Small intestine (tissue), 7 donors: ENCODE measurements around the gene AOPEP. TPM values are rescaled to one million over a fixed set of nuclear protein-coding genes. Genes with fewer than 3 reads are reported as not detected.

ENCODE experiments used
- DNase-seq, 2 donors: peaks; one replicate each; pipeline versions ENCODE4 v3.0.0 to v3.0.0-alpha.2; 2013
- FAIRE-seq: peaks from 2 replicates; lab custom pipeline; 2012; peaks lifted over from hg19 to GRCh38; lab: Jason Lieb, UNC
- H3K27ac ChIP-seq, 3 donors: one replicate each; pipeline ENCODE4 v1.5.1; 2013; ENCODE audit warnings: low read length in 2 of 3, mild to moderate bottlenecking in 2 of 3, control low read depth in 1 of 3, inconsistent platforms in 1 of 3, low read depth in 1 of 3, moderate library complexity in 1 of 3
- H3K27me3 ChIP-seq, 3 donors: one replicate each; pipeline ENCODE4 v1.6.1; 2013; ENCODE audit warnings: low read length in 3 of 3, inconsistent platforms in 1 of 3; ENCODE audit not compliant: control insufficient read depth in 3 of 3, insufficient read depth in 3 of 3
- H3K36me3 ChIP-seq, 3 donors: one replicate each; pipeline ENCODE4 v1.6.1; 2013; ENCODE audit warnings: low read length in 3 of 3, inconsistent platforms in 1 of 3, low read depth in 1 of 3, mild to moderate bottlenecking in 1 of 3, moderate library complexity in 1 of 3; ENCODE audit not compliant: control insufficient read depth in 3 of 3, insufficient read depth in 2 of 3
- H3K4me1 ChIP-seq, 3 donors: one replicate each; pipeline ENCODE4 v1.6.1; 2013; ENCODE audit warnings: low read length in 2 of 3, inconsistent platforms in 1 of 3, low read depth in 1 of 3, mild to moderate bottlenecking in 1 of 3, moderate library complexity in 1 of 3; ENCODE audit not compliant: control insufficient read depth in 3 of 3, insufficient read depth in 2 of 3
- H3K4me3 ChIP-seq, 3 donors: one replicate each; pipeline ENCODE4 v1.5.1; 2013; ENCODE audit warnings: low read length in 3 of 3, control low read depth in 1 of 3, inconsistent platforms in 1 of 3, low read depth in 1 of 3, mild to moderate bottlenecking in 1 of 3, moderate library complexity in 1 of 3
- H3K9me3 ChIP-seq, 2 donors: one replicate each; pipeline ENCODE4 v1.6.1; 2013; ENCODE audit warnings: low read depth in 1 of 2, low read length in 1 of 2; ENCODE audit not compliant: control insufficient read depth in 2 of 2, insufficient read depth in 1 of 2
- WGBS, 3 donors: extraction: QIAGEN DNeasy Blood & Tissue Kit; methylation state at CpG; one replicate each; pipeline ENCODE4 v1.1.7; 2013; 5-methylcytosine and 5-hydroxymethylcytosine counted together
- polyA plus RNA-seq, 4 donors: library from polyadenylated mRNA; stranded (reverse) in 3 of 4; unstranded in 1 of 4; fragments of 200-250 nt in 3 of 4; fragments of 120-200 nt in 1 of 4; gene quantifications; one replicate each; pipeline versions ENCODE4 v1.2.1 to v1.2.3, GENCODE V29; 2013
- donor health status: healthy with polysubstance abuse.
- donor health status: control.
- donor health status: control.
- donor health status: Bipolar disorder and iron deficiency.
- donor health status: healthy.

The AOPEP gene
- polyA plus RNA-seq, 4 donors: 26.3 to 34.7 (median 28.4) TPM

DNA sequence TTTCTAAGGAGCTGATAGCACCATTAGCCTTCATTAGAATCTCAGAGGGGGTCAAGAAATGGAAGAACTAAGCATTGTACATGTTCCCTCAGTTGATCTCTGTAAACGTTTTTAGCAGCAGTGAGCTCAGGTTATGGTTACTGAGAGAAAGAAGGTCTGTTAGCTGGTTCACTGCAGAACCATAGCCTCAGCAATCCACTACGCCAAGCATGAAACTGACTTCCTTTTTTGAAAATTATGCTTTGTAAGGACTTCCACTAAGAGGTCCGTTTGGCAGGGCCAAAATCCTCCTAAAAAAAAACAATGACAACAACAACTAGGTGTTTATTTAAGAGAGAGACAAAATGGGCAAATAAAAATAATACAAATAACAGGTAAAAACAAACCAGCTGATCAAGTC lies 273.3 kb downstream of the AOPEP start:
- no peak for FAIRE-seq
- no peaks in the 10 kb centered on the region for H3K9me3 ChIP-seq
- no peaks in the 10 kb centered on the region for H3K36me3 ChIP-seq
- no peak overlapping the region for H3K4me3 ChIP-seq
- H3K27ac ChIP-seq: no peak overlapping the region
- peaks cover 0 to 8% (median 4%) of the 10 kb centered on the region in 3 donors for H3K4me1 ChIP-seq
- H3K27me3 ChIP-seq: no peaks in the 10 kb centered on the region
- WGBS, 3 donors: 49 to 67% (median 61%) methylated on average over 3 of the region's 3 CpGs
- no peak for DNase-seq

DNA sequence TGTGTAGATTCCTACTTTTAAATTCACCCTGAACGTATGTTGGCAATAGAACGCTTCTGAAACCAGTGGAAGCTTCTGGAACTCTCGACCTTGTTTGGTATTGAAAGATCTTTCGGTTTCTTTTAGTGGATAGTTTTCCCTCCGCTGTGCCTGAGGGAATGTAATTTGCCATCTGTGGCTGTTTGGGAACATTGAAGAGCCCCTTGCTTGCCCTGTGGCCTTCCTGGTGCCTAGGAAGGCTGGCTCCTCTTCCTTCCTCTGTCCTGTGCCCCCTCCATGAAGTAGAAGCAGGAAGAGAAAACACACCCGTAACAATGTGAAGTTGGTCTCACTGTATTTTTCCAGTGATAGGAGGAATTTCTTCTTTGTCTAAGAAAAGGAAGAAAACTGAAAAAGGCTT lies 274.3 kb downstream of the AOPEP start:
- no peak for FAIRE-seq

DNA sequence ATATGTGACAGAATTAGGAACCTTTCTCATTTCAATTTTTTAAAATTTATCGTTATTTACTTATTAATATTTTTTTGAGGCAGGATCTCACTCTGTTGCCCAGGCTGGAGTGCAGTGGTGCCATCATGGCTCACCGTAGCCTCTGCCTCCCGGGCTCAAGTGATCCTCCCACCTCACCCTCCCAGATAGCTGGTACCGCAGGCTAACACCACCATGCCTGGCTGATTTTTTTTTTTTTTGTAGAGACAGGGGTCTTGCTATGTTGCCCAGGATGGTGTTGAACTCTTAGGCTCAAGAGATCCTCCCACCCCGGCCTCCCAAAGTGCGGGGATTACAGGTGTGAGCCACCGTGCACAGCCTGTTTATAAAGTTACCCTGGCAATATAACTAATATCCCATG lies 275.2 kb downstream of the AOPEP start:
- Histone ChIP-seq H3K4me1 (peaks cover 0 to 8% (median 4%) of the 10 kb centered on the region in 3 donors), H3K36me3 (peaks cover 0 to under 1% (median 0%) of the 10 kb centered on the region in 3 donors), H3K27me3 (no peaks in the 10 kb centered on the region), H3K9me3 (no peaks in the 10 kb centered on the region), H3K4me3 (no peak overlapping the region), H3K27ac (peak overlapping the region in 1 of 3 donors; percentile 49)
- FAIRE-seq (no peak), DNase-seq (no peak)
- WGBS, 3 donors: 93 to 96% (median 94%) methylated on average over 7 of the region's 7 CpGs

More for the DNA sequence above, 274.3 kb downstream of the AOPEP start:
- Histone ChIP-seq H3K4me1 (peaks cover 0 to 5% (median 4%) of the 10 kb centered on the region in 3 donors), H3K36me3 (no peaks in the 10 kb centered on the region), H3K27me3 (no peaks in the 10 kb centered on the region), H3K9me3 (no peaks in the 10 kb centered on the region), H3K27ac (peak overlapping the region in 2 of 3 donors; percentile 59 to 91), H3K4me3 (no peak overlapping the region)
- no peak for DNase-seq
- 68 to 95% (median 75%) methylated on average over 6 of the region's 6 CpGs for whole genome bisulfite sequencing, 3 donors

DNA sequence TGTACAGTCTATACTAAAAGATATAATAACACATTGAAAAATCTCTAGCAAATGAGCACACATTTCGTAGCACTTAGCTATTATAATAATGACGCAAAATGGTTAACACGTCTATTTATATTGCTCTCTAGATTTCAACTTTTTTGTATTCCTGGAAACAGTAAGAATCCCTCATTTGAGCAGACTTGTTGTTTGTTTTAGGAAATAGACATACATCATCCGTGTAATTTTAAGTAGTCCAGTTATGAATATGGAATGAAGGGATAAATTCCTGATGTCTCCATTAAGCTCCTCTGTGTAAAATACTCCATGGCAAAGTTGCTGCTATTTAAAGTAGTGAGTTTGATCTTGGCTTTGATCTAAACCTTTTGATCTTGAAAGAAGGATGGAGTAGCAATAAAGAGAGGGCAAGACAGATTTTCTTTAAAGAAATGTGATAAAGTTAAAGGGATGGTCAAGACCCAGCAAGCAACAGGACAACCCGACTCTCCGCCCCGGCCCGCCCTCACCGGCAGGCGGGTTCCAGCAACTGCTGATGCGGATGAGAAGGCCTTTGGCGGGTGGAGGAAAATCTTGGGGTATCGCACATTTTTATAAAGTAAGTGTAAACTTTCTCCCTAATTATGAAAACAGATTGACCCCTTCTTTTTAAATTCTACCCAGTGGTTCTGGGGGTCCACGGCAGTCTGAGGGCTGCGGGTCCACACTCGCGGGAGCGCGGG lies 277.4 kb downstream of the AOPEP start:
- FAIRE-seq (no peak), DNase-seq (peak in 1 of 2 donors; percentile 56)
- no peaks in the 10 kb centered on the region for H3K9me3 ChIP-seq
- H3K27me3 ChIP-seq: no peaks in the 10 kb centered on the region
- H3K4me1 ChIP-seq: peaks cover 0 to 18% (median 4%) of the 10 kb centered on the region in 3 donors
- 8 to 11% (median 8%) methylated on average over 14 to 19 of the region's 19 CpGs for WGBS, 3 donors
- H3K27ac ChIP-seq: peak overlapping the region; percentile 97 to 99 (median 97)
- peaks cover 0 to 10% (median 0%) of the 10 kb centered on the region in 3 donors for H3K36me3 ChIP-seq
- H3K4me3 ChIP-seq: peak overlapping the region; percentile 89 to 98 (median 93)

DNA sequence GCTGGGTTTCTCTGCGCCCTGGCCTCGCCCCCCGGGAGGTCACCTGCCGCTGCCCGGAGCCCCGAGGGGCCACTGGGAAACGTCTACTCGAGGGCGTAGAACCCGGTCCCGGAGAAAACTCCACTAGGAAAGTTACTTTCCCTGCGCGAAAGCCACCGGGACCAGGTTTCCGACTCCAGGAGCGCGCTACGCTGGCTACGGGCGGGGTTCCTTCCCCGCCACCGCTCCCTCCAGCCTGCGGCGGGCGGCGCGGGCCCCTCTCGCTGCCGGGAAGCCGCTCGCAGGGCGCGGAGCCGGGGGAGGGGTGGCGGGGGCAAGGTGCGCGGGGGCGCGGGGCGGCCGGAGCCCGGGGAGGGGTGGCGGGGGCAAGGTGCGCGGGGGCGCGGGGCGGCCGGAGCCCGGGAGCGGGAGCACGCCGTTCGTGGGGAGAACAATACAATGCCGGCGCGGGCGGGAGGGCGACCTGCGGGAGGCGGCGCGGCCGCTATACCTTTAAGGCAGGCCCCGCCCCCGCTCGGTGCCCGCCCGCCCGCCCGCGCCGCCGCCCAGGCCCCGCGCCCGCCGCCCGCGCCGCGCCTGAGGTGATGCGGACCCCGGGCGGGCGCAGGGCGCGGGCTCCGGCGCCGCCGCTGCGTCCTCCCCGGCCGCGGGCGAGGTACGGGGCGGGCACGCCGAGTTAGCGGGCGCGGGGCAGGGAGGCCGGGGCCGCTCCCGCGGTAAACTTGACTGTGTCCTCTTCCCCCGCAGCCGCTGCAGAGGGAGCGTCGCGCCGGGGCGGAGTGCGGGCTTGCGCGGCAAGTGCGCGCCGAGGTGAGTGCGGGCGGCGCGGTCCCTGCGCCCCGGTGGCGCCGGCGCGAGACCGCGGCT lies 278.1 kb downstream of the AOPEP start:
- no peaks in the 10 kb centered on the region for H3K9me3 ChIP-seq
- FAIRE-seq (no peak), DNase-seq (peak; percentile 66 to 80)
- 0 to 1% (median 1%) methylated on average over 41 to 133 of the region's 133 CpGs for WGBS, 3 donors
- peak overlapping the region; percentile 97 to 99 (median 98) for H3K27ac ChIP-seq
- peaks cover 0 to 10% (median 0%) of the 10 kb centered on the region in 3 donors for H3K36me3 ChIP-seq
- no peaks in the 10 kb centered on the region for H3K27me3 ChIP-seq
- peak overlapping the region; percentile 89 to 98 (median 93) for H3K4me3 ChIP-seq
- H3K4me1 ChIP-seq: peaks cover 0 to 18% (median 4%) of the 10 kb centered on the region in 3 donors

DNA sequence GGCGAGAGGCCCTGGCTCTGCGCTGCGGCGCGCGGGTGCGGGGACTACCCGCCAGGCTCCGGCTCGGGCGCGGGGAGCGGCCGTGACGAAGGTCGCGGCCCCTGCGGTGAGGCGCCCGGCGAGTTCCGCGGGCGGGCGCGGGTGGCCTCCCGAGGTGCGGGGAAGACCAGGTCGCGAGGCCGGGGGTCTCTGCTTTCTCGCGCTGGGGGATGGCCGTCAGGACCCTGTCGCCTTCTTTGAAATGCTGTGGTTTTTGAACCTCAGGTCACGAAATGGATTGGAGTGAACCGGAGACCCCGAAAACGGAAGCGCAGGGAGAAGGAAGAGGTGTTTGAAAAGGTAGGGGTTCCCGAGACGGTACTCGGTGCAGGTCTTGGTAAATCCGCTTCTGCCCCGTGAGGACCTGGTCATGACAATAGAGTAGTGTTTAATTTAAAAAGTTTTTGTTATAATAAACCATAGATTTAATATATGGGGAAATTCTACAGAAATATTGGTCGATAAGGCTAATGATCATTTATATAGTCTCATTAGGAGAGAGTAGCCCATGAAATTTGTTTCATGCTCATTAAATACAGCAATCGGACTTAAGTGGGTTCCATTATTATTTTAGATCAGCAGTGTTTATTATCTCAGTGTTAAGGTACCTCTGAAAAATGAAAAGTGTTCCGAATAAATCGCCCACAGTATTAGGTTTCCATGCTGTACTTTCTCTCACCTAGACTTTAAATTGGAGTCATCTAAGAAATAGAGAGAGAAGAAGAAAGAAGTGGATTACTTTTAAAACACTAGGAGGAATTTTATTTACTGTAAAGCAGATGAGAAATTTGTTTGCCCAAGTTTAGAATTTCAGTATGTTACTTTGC lies 279.0 kb downstream of the AOPEP start:
- 4 to 6% (median 5%) methylated on average over 30 to 49 of the region's 49 CpGs for WGBS, 3 donors
- peaks cover 0 to 18% (median 4%) of the 10 kb centered on the region in 3 donors for H3K4me1 ChIP-seq
- peak in 1 of 2 donors; percentile 32 for DNase-seq

DNA sequence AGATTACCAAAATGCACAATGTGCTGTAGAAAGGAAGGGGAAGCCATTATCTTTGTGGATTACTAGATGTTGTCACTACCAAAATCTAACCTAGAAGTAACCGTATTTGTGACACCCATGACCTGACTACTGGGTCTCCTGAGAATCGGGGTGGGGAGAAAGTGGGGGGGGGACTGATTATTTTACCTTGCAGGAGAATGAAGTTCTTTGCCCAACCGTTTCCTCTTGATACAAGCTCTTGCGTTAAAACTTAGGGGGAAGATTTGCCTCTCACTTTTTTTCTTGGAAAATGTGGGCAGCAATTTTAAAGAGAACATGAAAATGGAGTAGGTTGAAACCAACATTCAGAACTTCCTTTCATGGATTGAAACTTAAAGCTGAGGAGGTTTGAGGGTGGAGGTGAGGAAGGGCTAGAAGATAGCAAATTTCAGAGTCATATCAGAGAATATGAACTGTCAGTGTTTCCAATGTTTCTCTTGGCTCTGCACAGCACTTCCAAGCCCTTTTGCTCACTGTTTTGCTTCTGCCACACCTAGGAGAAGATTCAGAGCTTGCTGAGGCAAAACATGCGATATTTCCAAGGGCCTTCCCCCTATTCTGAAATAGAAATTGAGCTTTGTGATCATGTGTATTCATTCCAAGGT lies 280.8 kb downstream of the AOPEP start:
- Histone ChIP-seq H3K4me1 (peaks cover 0 to 18% (median 4%) of the 10 kb centered on the region in 3 donors), H3K27ac (peak overlapping the region in 2 of 3 donors; percentile 74 to 89), H3K36me3 (peaks cover 0 to 22% (median 0%) of the 10 kb centered on the region in 3 donors), H3K9me3 (no peaks in the 10 kb centered on the region), H3K4me3 (peak overlapping the region in 1 of 3 donors; percentile 83), H3K27me3 (no peaks in the 10 kb centered on the region)
- DNase-seq (no peak), FAIRE-seq (no peak)
- WGBS, 3 donors: 23 to 45% (median 33%) methylated on average over 5 of the region's 5 CpGs

More for the DNA sequence above, 279.0 kb downstream of the AOPEP start:
- H3K9me3 ChIP-seq: no peaks in the 10 kb centered on the region
- H3K27ac ChIP-seq: peak overlapping the region; percentile 89 to 99 (median 98)
- no peak for FAIRE-seq
- peak overlapping the region; percentile 83 to 98 (median 93) for H3K4me3 ChIP-seq
- H3K27me3 ChIP-seq: no peaks in the 10 kb centered on the region
- peaks cover 0 to 14% (median 0%) of the 10 kb centered on the region in 3 donors for H3K36me3 ChIP-seq
